GM04504 (cell line): Measurements from ENCODE around the gene NUP85.
"Not testable (repeated sequence)": the region's sequence is repeated elsewhere in the genome, so short reads cannot be mapped to it uniquely, and the experiment has no call there.

ENCODE experiments used
- DNase-seq: peaks from one replicate; pipeline ENCODE4 v3.0.0-alpha.2; 2012; ENCODE audit warnings: low read depth

Gene NUP85

DNA sequence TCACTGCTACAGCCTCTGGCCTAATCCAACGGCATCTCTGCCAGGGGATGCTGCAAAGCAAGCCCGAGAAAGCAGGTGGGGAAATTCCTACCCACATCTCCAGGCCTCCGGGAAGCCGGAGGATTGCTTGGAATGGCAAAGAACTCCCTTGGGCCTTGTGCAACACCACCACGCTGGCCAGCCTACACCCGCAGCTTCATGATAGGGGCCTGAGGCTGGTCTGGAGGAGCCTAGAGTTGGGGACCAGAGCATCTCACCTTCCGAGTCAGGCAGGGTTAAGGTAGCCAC, 35.6 kb downstream of the NUP85 start:
- DNase-seq: no peak

DNA sequence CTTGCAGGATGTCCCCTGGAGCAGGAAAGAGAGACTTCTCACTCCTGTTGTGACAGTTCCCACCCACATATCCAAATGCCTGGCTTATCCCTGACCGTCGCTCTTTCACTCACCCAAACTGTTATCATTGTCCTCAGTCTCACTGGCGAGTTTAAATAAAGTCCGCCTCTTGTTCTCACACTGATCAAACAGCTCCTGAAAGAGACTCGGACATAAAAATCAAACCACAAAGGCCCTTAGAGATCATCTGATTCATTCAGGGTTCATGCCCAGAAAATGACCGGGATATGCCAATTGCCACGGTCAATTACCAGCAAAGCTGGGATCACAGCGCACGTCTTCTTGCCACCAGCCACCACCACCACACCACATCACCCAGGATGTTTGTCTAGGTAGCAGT, 36.0 kb downstream of the NUP85 start:
- no peak for DNase-seq

DNA sequence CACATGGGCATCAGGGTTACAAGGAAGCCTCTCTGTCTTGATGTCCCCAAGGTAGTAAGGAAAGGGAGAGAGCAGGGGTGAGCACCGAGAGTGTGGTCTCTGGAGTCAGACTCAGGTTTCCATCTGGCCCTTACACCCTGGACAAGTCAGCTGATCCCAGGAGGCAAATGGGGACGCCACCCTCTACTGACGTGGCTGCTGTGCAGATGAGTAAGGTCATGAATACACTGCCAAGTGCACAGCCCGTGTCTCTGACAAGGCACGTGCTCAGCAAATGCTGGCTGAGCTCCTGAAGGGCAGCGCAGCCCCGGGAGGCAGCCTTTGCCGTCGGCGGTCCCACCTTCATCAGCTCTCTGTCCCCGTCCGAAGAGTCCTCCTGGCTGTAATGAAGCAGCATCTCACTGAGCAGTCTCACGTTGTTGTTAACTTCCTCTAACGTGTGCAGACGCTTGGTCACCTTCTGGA, 36.5 kb downstream of the NUP85 start:
- DNase-seq: peak; percentile 34

DNA sequence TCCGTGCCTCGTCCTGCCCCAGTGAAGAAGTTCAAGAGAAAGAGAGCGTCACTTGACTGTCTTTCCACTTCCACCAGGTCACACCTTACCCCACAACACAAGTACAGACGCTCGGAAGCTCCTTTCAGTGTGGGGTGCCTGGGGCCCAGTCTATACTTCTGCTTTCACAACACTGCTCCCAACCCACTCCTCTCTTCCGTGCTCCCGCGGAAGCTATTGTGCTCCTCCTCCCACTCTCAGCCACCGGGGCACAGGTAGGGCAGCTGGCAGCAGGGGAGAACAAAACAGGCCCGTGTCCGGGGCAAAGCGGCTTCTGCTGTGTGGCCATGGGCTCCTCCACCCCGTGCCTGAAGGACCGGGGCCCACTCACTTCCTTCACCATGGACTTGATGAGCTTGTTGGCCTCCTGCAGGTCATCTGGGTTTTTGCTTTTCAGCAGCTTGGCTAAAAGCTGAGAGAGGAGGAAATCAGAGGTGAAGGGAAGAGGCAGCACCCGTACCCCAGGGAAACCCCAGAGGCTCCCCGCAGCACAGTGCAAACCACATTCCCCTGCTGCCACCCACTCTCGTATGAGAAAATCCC, 37.1 kb downstream of the NUP85 start:
- DNase-seq: no peak

DNA sequence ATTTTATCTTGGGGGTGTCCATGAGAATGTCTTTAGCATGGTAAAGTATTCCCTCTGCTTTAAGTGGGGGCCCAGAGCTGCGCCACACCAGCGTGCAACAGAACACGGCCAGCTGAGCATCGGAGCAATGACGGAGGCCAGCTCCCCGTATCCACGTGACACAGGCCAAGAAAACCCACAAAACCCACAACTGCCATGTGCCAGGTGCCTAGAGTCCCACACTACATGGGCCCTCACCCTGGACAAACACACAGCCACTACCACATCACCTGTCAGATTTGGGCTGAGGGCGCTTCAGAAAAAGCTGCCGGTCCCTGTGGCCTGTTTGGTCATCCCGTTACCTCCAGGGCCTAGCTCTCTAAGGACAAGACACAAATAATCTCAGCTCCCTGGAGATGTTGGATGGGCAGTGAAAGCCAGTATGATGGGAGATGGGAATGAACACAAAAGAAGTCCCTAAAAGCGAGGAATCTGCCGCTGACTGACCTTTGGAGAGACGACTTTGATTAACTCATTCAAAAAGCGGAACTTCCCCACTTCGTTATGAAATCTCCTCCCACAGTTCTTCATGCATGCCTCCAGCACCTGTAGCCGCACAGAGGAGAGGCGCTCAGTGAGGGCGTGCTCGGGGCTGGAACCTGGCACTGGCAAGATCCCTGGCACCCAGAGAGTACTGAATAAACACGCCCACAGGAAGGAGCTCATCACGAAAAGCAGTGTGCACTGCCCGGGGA, 38.8 kb downstream of the NUP85 start:
- no peak for DNase-seq

DNA sequence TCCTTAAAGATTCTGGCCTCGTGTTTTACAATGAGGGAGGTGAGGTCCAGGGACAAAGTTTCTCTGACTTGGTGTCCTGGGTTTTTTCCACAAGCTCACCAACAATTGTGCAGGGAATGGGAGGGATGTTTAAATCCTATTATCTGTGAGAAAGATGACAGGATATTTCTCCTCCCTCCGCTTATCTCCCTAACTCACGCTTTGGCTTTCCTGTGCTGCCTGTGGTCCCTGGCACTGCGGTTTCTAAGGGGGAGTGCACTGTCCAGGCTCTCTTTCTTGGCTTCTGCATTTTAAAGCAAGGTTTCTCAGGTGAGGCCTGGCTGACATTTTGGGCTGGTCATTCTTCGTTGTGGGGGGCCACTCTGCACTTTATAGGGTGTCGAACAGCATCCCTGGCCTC, 39.5 kb downstream of the NUP85 start:
- DNase-seq: no peak

DNA sequence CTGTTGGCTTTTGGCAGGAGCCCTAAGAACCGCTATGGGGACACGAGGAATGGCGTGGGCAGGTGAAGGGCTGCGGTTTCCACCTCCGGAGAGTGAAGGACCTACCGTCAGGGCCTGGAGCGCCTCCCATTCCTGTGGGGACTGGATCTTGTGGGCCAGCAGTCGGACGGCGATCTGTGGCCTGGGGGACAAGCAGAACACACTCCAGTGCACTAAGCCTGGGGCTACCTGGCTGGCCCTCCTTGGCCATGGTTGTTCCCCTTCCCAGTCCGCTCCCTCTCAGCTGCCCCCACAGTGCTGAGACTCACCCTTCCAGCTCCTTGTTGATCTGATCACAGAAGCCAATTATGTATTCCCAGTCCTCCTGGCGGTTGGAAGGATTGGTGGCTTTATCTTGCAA, 40.9 kb downstream of the NUP85 start:
- DNase-seq: no peak

DNA sequence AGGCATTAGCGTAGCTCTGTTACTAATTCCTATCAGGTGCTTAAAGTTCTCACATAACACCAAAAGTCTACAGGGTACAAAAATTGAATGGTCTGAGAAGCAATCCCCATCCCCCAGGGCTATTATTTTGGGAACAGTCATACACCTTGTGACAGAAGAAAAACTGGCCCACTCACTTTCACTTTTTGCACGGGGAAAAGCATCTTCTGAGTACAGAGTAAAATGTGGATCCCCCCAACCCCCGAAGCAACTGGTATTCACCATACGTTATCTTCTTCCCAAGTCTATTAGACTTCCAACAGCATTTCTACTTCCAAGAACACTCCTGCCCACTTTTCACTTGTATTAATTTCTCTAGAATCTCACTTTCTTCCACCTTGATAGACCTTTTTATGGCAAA, 44.1 kb downstream of the NUP85 start:
- no peak for DNase-seq

DNA sequence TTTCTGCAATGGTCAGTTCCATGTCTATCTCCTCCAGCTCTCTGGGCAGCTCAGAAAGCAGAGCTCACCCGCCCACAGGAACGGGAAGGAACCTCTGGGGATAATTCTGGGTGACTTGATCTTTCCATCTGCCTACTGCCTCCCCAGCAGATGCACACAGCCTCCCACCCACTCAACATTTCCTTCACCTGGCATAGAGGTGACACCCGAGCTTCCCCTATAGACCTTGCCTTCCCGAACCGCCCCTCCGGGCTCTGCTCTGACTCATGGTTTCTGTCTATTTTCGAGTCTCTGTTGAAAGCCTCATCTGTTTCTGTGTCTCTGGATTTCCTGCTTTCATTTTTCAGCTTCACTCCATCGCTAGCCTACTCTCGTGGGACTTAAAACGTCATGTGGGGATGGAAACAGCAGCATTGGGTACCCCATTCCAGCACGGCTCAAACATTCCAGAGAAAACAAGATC, 44.6 kb downstream of the NUP85 start:
- peak; percentile 26 for DNase-seq

DNA sequence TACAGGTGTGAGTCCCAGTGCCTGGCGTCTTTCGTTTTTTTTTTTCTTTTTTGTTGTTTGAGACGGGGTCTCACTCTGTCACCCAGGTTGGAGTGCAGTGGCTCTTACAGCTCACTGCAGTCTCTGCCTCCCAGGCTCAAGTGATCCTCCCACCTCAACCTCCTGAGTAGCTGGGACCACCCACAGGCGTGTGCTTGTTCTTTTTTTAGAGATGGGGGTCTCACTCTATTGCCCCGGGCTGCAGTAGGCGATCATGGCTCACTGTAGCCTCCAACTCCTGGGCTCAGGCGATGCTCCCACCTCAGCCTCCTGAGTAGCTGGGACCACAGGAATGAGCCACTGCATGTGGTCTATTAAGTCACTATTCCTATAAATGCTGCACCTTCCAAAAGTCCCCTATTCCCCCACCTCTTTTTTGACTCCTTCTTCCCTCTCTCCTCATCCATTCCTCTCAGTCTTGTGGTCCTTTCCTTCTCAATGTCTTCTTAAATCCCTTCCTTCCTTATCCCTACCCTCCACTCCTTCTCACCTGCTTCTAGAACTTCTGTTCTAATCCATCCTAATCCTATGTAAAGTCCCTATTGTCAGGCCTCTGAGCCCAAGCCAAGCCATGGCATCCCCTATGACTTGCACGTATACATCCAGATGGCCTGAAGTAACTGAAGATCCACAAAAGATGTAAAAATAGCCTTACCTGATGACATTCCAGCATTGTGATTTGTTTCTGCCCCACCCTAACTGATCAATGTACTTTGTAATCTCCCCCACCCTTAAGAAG, 46.7 kb downstream of the NUP85 start:
- no peak for DNase-seq

DNA sequence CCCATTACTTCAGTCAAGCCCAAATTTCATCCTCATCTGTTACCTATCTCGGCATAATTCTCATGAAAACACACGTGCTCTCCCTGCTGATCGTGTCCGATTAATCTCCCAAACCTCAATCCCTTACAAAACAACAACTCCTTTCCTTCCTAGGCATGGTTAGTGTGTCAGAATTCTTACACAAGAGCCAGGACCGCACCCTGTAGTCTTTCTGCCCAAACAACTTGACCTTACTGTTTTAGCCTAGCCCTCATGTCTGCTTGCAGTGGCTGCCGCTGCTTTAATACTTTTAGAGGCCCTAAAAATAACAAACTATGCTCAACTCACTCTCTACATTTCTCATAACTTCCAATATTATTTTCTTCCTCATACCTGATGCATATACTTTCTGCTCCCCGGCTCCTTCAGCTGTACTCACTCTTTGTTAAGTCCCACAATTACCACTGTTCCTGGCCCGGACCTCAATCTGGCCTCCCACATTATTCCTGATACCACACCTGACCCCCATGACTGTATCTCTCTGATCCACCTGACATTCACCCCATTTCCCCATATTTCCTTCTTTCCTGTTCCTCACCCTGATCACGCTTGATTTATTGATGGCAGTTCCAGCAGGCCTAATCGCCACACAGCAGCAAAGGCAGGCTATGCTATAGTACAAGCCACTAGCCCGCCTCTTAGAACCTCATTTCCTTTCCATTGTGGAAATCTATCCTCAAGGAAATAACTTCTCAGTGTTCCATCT, 50.6 kb downstream of the NUP85 start:
- not testable (repeated sequence) for DNase-seq

DNA sequence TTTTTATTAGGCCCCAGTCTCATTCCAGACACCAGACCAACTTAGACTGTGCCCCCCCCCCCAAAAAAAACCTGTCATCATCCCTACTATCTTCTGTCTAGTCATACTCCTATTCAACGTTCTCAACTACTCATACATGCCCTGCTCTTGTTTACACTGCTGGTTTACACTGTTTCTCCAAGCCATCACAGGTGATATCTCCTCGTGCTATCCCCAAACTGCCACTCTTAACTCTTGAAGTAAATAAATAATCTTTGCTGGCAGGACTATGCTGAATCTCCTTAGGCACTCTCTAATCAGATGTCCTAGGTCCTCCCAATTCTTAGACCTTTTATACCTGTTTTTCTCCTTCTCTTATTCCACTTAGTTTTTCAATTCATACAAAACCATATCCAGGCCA, 51.7 kb downstream of the NUP85 start:
- not testable (repeated sequence) for DNase-seq

DNA sequence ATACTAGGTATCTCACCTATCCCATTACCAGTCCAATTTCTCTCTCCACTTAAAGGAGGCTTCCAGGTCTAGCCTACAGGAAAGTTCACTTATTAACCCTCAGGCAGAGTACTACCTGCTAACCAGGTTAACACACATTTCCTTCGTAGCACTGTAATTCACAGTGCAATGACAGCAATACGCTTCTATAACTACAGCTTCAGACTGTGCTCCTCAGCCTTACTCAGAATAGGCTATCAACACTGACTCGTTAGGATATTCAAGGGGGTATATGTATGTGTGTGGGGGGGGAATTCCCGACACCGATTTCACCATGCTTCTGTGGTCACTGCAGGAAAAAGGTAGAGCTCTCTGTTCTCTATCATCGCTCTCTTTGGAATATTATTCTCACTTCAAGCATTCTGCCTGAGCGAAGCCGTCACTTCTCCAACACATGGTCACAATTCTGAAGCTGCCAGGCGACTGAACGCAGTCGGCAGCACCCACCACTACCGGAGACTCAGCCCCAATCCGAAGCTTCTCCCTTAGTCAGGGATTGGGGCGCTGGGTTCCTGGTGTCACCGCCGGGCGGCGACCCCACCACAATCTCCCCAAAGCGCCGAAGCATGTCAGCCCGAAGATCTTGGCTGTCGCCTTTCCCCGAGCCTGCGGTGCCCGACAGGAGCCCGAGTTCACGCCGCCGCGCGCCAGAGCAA, 55.3 kb downstream of the NUP85 start:
- no peak for DNase-seq

DNA sequence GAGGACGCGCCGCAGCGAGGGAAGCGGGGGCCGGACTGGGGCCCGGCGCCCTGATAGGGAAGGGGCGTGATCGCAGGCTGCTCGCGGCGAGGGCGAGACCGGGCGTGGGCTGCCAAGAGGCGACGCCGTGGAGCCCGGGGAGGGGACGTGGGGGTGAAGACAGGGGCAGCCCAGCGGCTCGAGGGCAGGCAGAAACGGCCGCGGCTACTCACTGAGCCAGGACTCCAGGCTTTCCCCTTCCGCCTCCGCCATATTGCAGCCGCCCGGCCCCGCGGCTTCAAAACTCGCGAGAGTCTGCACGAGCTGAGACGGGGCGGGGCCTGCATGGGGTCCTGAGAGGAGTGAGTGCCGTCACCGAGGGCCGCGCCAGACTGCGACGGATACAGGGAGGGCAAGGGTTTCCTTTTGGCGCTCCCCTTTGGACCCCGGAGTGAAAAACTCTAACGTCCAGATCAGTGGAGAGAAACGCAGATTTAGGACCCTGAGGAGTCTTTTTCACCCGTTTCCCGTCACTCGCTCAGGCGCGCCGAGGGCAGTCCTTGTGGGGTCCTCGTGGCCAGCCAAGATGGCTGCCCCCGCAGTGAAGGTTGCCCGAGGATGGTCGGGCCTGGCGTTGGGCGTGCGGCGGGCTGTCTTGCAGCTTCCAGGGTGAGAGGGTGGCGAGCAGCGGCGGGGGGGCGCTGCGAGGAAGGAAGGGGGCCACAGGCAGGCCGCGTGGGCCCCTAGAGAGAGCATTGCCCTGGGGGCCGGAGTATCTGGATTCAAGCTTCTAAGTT, 56.0 kb downstream of the NUP85 start, which contains the start of the genes GGA3 and MRPS7:
Gene GGA3 (minus strand): TSS at position 271 of the 776 bp plus-strand sequence. CDS start 19 bp downstream, at position 252.
Gene MRPS7 (plus strand): TSS at position 544 of the 776 bp plus-strand sequence. CDS start 22 bp downstream, at position 566.
- peak; percentile 88 for DNase-seq

DNA sequence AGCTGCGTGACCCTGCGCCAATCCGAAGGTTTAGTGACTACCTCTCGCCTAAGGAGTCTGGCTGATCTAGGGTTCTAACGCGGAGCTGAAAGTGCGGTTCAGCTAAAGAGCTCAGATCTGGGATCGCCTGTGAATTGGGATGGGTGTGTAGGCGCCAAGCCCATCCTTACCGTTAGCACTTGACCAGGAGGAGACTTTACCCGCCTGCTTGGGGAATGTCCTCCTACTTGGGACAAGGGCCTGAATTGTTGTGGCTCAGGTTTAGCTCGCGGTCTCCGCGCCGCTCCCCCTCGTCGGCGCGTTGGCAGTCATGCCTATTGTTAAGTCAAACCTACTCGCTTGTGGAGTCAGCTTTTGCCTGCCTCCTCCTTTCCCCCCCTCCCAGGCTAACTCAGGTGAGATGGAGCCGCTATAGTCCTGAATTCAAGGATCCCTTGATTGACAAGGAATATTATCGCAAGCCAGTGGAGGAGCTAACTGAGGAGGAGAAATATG, 56.7 kb downstream of the NUP85 start:
- no peak for DNase-seq

DNA sequence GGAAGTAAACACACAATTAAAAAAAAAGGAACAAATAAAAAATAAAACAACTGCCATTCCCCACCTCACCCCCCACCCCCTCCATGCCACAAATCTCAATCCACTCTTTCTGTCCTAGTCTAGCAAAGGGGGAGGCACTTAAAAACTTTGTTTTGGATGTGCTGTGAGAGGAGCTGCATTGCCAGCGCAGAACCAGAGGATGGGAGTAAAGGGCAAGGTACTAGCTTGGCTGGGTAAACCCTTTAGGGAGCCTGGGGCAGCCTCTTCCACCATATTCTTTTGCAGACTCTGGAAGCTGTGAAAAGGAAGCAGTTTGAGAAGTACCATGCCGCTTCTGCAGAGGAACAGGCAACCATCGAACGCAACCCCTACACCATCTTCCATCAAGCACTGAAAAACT, 57.6 kb downstream of the NUP85 start:
- no peak for DNase-seq

DNA sequence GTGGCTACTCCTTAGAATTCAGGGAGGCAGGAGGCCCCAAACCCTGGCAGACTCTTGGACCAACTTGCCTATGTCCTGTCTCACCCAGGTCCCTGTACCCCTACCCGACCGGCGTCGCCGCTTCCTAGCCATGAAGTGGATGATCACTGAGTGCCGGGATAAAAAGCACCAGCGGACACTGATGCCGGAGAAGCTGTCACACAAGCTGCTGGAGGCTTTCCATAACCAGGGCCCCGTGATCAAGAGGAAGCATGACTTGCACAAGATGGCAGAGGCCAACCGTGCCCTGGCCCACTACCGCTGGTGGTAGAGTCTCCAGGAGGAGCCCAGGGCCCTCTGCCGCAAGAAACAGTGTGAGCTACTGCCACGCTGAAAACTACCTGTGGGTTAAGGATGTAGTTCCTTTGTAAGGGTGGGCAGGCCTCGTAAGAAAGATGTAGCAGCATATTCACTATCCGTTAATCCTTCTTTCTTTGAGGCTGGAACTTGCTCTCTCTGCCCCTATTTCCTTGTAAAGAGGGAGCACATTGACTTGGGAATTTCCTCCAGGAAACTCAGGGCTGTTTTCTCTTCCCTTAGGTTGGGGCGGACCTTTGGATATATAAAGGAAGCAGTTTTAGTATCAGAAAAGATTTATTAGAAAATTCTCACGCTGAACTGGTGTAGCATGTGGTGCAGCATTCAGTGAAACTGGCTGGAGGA, 60.3 kb downstream of the NUP85 start:
- no peak for DNase-seq

DNA sequence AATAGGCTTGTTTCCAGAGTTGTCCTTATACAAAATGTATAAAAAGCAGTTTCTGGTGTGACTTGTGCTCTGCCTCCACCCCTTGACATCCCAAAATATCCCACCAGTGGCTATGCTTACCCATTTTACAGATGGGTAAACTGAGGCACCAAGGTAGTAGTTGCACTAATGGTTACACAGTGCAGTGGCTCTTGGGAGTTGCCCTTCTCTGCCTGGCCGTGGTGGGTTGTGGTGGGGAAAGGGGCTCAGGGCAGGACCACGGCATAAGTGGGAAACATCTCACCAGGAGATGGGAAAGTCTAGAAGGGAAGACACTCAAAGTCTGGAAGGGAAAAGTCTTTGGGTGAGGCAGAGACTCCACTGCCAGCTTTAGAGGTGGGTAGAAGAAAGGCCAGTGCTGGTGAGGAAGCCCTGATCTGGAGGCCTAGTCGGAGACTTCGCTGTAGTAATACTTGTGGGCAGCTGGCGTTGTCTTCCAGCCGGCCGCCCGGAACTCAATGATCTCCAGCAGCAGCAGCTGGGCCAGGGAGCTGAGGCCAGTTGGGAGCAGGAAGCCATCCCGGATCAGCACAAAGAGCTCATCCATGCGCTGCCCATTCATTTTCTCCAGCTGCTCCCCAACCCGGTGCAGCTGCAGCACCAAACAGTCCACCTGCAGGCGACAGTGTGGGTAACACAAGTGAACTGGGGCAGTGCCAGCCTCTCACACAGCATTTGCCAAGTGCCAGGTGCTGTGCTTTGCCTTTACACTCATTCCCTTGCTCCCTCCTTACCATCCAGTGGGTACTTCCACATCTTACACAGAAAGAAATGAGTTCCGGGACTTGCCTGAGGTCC, 61.1 kb downstream of the NUP85 start:
- DNase-seq: no peak

DNA sequence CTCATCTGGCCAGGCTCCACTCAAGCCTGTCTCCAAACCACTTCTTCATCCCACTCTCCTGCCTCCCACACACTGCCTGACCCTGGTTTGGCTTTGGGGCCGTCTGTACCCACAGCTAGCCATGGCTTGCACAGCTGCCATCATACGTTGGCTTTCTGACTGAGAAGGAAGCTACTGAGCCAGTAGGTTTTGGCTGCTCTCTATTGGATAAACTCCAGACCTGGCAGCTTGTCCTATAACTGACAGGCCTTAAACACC, 61.6 kb downstream of the NUP85 start:
- DNase-seq: no peak
